GM12891 (cell line): ENCODE results near the gene GPC3.

Source experiments
- PAX5 ChIP-seq: IDR thresholded peaks from 2 replicates; pipeline ENCODE4 v1.6.1; 2011; ENCODE audit warnings: low read length, moderate library complexity, mild to moderate bottlenecking; ENCODE audit not compliant: insufficient read depth, severe bottlenecking
- POLR2A ChIP-seq: IDR thresholded peaks from 2 replicates; pipeline ENCODE4 v1.6.1; 2011; ENCODE audit warnings: low read depth, low read length, control low read depth
- POU2F2 ChIP-seq: IDR thresholded peaks from 2 replicates; pipeline ENCODE4 v1.6.1; 2011; ENCODE audit warnings: low read depth, mild to moderate bottlenecking, control low read depth, low read length, moderate library complexity
- TAF1 ChIP-seq: IDR thresholded peaks from 2 replicates; pipeline ENCODE4 v1.6.1; 2011; ENCODE audit warnings: low read depth, low read length, control low read depth

GRCh38 chrX:133600536-133600935, 384.9 kb downstream of the GPC3 start:
- no peak for TF ChIP-seq PAX5
- no peak for TF ChIP-seq POU2F2
- TF ChIP-seq POLR2A = no peak
- no peak for TF ChIP-seq TAF1
